Measurements from ENCODE around the gene EIF4E.
"Not testable (repeated sequence)": the region's sequence is repeated elsewhere in the genome, so short reads cannot be mapped to it uniquely, and the experiment has no call there.

EIF4E gene

DNA sequence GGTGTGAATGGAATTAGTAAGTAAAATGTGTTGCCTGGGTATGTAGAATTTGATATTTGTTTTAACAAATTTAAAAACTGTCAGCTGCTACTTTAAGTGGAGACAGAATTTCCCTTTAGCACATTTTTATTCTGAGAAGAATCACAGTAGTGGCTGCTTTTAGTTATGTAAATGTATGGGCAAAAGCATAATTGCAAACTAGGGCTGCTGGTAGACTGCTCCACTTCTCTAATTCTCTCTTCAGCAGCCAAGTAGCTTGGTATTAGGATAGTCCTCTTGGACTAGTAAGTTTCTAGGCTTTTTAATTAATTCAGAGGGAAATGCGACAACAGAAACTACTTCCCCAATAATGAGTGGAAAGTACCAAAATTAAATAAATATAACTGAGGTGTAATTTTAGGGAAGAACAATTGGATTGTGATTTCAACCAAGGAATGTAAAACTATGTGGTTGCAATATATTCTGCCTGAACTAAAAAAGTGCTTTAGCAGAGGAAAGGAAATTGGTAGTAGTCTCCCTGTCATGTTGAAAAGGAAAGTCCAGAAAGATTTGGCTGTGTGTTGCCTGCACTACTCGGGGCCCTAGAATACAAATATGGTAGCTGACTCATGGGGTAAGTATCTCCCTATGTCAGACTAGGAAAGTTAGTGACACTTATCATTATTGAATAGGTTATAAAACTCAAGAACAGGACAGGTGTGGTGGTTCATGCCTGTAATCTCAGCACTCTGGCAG, 9.2 kb upstream of the EIF4E start:
- DNase-seq (ENCODE audit: low read depth in 1 of 2, low spot score in 1 of 2): no peak
- Histone ChIP-seq H3K27ac (replicated peaks) (no peak overlapping the region), H3K27me3 (ENCODE audit: insufficient read depth, poor library complexity, severe bottlenecking) (no peaks in the 10 kb centered on the region), H3K4me3 (replicated peaks; ENCODE audit: insufficient read depth, low read length) (no peak overlapping the region)
- TF ChIP-seq, protein P1, sequence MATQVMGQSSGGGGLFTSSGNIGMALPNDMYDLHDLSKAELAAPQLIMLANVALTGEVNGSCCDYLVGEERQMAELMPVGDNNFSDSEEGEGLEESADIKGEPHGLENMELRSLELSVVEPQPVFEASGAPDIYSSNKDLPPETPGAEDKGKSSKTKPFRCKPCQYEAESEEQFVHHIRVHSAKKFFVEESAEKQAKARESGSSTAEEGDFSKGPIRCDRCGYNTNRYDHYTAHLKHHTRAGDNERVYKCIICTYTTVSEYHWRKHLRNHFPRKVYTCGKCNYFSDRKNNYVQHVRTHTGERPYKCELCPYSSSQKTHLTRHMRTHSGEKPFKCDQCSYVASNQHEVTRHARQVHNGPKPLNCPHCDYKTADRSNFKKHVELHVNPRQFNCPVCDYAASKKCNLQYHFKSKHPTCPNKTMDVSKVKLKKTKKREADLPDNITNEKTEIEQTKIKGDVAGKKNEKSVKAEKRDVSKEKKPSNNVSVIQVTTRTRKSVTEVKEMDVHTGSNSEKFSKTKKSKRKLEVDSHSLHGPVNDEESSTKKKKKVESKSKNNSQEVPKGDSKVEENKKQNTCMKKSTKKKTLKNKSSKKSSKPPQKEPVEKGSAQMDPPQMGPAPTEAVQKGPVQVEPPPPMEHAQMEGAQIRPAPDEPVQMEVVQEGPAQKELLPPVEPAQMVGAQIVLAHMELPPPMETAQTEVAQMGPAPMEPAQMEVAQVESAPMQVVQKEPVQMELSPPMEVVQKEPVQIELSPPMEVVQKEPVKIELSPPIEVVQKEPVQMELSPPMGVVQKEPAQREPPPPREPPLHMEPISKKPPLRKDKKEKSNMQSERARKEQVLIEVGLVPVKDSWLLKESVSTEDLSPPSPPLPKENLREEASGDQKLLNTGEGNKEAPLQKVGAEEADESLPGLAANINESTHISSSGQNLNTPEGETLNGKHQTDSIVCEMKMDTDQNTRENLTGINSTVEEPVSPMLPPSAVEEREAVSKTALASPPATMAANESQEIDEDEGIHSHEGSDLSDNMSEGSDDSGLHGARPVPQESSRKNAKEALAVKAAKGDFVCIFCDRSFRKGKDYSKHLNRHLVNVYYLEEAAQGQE (IDR thresholded peaks at IDR 0.05; ENCODE audit: insufficient replicate concordance, low read depth): no peak
- no peak for TF ChIP-seq SPI1 (IDR thresholded peaks at IDR 0.05; ENCODE audit: borderline replicate concordance, low read depth)

DNA sequence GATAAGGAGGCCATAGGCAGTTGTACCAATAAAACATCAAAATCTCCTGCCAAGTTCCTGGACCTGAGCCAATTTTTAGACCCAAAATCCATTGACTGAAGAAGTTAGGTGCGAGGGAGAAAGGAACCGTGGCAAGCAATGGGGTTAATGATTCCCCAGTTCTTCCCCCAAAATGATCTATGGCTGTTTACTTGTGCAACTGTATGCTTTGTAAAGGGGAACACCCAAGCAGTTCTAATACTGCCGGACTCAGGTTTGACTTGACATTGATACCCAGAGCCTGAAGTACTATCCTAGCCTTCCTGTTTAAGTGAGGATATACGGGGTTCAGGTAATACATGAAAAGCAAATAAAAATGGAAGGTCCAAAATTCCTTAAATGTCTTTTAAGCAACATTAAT, 6.7 kb upstream of the EIF4E start:
- Histone ChIP-seq H3K4me3 (replicated peaks; ENCODE audit: insufficient read depth, low read length) (no peak overlapping the region), H3K27ac (replicated peaks) (no peak overlapping the region), H3K27me3 (ENCODE audit: insufficient read depth, poor library complexity, severe bottlenecking) (no peaks in the 10 kb centered on the region)
- TF ChIP-seq SPI1 (IDR thresholded peaks at IDR 0.05; ENCODE audit: borderline replicate concordance, low read depth) (no peak), POLR2AphosphoS5 (IDR thresholded peaks at IDR 0.05; ENCODE audit: low read depth) (no peak)
- TF ChIP-seq, protein P1 (IDR thresholded peaks at IDR 0.05; ENCODE audit: insufficient replicate concordance, low read depth): no peak
- no peak for DNase-seq (ENCODE audit: low read depth in 1 of 2, low spot score in 1 of 2)

DNA sequence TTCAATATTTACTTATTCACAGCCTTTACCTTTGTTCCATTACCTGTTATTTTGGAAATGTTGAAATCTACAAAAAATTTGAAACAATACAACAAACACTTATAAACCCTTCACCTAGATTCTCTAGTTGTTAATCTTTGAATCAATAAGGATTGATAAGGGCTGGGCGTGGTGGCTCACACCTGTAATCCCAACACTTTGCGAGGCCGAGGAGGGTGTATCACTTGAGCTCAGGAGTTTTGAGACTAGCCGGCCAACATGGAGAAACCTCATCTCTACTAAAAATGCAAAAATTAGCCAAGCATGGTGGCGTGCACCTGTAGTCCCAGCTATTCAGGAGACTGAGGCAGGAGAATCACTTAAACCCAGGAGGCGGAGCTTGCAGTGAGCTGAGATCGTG, 5.9 kb upstream of the EIF4E start:
- not testable (repeated sequence) for H3K27ac ChIP-seq (replicated peaks); H3K4me3 ChIP-seq (replicated peaks; ENCODE audit: insufficient read depth, low read length); H3K27me3 ChIP-seq (ENCODE audit: insufficient read depth, poor library complexity, severe bottlenecking); DNase-seq (ENCODE audit: low read depth in 1 of 2, low spot score in 1 of 2)

DNA sequence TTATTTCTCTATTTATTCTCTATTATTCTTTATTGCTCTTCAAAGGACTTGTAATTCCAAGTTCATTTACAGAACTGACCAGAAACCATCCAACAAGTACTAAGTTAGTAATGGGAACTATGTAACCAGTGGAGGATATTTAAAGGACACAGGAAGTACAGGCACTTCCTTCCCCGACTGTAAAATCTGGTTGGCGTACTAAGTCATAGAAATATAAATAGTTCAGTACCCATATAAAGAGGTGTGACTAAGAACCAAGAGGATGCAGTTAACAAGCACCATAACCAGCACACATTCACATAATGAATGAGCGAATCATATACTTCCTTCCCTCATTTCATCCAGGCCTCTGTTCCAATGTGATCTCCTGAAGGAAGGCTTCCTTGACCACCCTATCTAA, 3.6 kb upstream of the EIF4E start:
- DNase-seq (ENCODE audit: low read depth in 1 of 2, low spot score in 1 of 2): no peak
- peak; percentile 71 for TF ChIP-seq GABPA (IDR thresholded peaks at IDR 0.05; ENCODE audit: low read depth)
- TF ChIP-seq, protein P2, sequence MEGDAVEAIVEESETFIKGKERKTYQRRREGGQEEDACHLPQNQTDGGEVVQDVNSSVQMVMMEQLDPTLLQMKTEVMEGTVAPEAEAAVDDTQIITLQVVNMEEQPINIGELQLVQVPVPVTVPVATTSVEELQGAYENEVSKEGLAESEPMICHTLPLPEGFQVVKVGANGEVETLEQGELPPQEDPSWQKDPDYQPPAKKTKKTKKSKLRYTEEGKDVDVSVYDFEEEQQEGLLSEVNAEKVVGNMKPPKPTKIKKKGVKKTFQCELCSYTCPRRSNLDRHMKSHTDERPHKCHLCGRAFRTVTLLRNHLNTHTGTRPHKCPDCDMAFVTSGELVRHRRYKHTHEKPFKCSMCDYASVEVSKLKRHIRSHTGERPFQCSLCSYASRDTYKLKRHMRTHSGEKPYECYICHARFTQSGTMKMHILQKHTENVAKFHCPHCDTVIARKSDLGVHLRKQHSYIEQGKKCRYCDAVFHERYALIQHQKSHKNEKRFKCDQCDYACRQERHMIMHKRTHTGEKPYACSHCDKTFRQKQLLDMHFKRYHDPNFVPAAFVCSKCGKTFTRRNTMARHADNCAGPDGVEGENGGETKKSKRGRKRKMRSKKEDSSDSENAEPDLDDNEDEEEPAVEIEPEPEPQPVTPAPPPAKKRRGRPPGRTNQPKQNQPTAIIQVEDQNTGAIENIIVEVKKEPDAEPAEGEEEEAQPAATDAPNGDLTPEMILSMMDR (IDR thresholded peaks at IDR 0.05; ENCODE audit: insufficient read depth, low read length): no peak
- TF ChIP-seq SPI1 (IDR thresholded peaks at IDR 0.05; ENCODE audit: borderline replicate concordance, low read depth): peak; percentile 51
- TF ChIP-seq, protein P1 (IDR thresholded peaks at IDR 0.05; ENCODE audit: insufficient replicate concordance, low read depth): no peak
- no peak for TF ChIP-seq POLR2AphosphoS5 (IDR thresholded peaks at IDR 0.05; ENCODE audit: low read depth)
- no peaks in the 10 kb centered on the region for H3K27me3 ChIP-seq (ENCODE audit: insufficient read depth, poor library complexity, severe bottlenecking)
- H3K27ac ChIP-seq (replicated peaks): no peak overlapping the region
- no peak overlapping the region for H3K4me3 ChIP-seq (replicated peaks; ENCODE audit: insufficient read depth, low read length)

All from HL-60 (cell line).